HG03139 (cell line): Measurements from ENCODE around the gene TMEM51.

Experiments used
- ATAC-seq: cut with Tn5 transposase; IDR thresholded peaks from one replicate; pipeline ENCODE4 v1.9.1; 2021; ENCODE audit not compliant: unreplicated experiment

The TMEM51 gene

DNA sequence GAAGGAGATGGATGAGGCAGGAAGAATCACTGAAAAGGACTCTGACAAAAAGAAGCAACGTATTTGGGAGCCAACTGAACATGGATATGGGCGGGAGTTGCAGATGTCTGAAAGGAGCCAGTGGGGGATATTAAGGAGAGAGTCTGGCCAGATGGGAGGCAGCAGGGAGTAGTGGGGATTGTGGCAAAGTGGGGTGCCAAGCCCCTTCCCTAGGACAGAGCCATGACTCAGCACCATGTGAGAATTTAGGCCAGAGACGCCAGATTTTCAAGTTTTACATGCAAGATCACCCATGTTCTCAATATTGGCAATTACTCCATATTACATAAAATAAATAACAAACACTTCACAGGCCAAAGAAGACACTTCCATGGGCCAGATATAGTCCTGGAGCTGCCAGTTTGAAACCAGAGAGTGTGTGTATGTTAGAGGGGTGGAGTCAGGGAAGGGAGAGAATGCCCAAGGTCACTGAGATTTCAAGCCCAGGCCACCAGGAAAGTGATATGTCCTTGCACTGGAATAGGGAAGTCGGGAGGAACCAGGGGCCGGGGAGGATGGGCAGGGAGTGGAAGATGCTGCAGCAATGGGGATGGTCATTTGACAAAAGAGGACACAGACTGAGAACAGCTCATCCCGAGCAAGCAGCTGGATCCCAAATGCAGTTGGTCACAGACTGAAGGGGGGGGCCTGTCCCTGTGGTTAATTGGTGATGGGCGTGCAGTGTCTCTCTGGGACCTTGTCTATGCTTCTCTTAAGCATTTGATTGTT lies 23.5 kb downstream of the TMEM51 start:
- ATAC-seq, result no peak

DNA sequence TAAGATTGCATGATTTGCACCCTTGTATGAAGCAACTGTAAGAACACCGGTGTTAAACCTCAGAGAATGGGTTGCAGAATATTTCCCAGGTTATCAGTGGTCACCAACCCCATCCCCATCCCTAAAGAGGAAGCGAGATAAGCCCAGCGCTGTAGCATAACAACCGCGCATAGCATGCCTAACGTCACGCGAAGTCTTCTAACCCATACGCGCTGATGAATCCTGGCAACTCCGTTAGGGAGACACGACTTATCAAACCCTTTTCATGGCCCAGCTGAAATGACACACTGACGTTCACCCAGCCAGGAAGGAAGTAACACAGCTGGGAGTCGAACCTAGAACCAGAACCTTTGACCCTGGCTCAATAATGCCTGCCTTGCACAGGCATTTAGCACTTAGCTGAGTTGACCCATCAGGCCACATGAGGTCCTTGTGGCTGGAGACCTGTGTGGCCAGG lies 24.2 kb downstream of the TMEM51 start:
- no peak for ATAC-seq

DNA sequence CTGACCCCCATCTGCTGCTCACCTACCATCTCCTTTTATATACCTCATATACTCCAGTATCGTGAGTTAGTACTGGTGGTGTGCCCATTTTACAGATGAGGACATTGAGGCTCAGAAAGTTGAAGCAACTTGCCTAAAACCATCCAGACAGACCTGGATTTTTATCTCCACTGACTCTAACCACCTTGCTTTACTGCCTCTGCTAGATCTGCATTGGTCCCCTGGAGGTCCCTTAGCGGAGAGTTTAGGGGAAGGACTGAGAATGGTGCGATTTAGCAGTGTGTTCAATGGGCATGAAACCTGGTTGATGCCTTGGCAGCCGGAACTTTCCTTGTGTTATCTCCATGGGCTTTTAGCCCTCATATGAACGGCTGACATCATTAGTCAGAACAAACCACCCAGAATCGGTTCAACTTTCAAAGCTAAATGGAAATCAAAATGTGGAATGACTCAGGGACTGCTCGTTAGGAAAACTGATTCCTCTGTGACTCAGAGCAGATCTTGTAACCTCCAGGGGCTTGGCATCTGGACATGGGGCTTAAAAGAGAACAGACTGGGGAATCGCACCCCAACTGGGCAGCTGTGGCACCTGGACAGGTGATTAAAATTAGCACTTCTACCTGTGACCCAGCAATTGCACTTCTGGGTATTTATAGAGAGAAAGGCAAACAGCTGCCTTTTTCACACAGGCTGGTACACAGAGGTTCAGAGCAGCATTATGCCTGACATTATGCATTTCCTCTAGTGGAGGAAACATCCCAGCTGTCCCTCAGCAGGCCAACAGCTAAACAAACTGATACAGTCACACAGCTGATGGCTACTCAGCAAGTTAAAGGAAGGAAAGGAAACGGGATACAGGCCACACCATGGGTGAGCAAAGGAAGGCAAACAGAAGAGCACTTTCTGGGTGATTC lies 25.3 kb downstream of the TMEM51 start:
- ATAC-seq, result no peak

DNA sequence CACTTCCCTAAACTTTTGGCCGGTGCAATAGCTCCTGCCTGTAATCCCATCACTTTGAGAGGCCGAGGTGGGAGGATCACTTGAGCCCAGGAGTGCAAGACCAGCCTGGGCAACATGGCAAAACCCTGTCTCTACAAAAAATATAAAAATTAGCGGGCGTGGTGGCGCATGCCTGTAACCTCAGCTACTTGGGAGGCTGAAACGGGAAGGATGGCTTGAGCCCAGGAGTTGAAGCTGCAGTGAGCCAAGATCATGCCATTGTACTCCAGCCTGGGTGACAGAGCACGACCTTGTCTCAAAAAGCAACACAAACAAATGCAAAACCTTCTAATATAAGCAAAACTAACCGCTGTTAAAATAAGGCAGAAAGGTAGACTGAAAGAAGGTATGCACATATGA lies 25.9 kb downstream of the TMEM51 start:
- ATAC-seq, result no peak

DNA sequence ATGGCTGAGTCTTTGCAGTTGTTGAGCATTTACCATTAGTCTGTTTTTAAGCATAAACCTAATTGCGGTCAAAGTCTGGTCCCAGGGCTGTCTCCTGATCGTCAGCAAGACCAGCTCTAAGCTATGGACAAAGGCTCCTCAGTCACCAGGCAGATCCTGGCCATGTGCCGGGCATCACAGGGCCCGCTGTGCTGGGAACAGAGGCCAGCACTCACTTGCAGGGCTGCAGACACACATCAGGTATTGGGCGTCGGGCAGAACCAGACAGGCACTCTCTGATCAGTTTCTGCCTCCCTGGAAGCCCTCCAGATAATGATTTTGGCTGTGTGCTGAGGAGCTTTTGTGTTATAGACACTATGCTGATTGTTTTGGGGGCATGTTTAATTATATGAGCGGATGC lies 26.6 kb downstream of the TMEM51 start:
- ATAC-seq, result no peak

DNA sequence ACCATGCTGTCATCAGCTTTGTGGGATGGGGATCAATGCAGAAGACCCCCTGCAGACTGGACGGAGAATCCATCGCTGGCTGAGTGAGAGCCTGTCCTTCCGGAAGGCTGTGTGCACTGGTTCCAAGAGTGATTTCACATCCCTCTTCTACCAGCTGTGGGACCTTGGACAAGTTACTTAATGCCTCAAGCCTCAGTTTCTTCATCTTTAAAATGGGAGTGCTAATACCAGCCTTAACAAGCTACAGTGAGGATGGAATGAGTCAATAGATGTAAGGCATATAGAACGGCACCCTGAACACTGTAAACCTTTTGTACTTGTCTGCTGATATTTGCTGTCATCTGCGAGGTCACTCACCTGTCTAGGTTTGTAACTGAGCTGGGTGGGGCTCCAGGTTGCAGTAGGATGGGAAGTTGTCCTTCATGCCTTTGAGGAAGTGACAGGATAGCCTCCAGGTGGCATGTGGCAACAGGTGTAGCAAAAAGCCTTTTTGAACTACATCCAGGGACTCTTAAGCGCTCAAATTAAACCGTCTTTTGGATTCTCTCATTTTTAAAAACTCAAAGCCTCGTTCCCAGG lies 27.5 kb downstream of the TMEM51 start:
- no peak for ATAC-seq

DNA sequence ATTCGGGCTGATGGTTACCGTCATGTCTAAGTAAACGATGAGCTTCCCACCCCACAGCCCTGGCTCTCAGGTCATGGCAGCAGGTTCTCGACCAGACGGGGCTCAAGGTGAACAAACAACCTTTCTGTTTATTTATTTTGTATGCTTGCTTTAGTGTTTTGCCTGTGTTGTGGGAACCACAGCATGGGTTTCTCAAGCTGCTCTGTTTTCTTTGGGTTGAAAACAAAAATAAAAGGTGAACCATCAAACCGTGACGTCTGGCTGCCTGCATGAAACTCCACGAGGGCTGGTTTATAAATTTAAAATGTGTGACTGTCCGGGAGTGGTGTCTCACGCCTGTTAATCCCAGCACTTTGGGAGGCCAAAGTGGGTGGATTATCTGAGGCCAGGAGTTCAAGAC lies 28.0 kb downstream of the TMEM51 start:
- ATAC-seq, result no peak

DNA sequence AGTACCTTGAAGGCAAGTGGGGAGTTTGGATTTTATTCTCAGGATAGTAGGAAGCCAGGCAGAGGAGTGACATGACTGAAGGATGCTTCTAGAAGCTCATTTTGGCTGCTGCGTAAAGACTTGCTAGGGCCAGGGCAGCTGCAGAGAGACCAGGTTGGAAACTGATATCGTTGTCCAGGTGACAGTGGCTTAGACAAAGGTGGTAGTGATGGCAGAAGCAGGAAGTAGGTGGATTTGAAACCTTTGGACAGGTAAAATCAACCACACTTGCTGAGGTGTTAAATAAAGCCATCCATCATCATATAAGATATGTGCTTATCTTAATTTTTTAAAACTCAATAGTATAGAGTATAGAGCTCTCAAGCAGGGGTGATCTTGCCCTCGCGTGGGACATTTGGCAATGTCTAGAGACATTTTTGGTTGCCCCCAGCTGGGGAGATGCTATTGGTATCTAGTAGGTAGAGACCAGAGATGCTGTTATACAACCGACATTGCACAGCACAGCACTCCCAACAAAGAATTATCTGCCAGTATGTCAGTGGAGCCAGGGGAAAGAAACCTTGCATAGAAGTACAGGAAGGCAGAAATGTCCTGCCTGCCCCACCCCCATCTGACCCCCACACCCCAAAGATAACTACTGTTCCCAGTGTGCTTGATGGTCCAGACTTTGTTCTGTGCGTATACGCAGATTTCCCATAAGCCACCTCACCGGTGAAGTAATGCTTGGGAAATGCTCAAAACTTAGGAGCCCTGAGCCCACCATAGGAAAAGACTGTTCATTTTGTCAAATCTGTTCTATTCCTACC lies 31.1 kb downstream of the TMEM51 start:
- ATAC-seq, result no peak

DNA sequence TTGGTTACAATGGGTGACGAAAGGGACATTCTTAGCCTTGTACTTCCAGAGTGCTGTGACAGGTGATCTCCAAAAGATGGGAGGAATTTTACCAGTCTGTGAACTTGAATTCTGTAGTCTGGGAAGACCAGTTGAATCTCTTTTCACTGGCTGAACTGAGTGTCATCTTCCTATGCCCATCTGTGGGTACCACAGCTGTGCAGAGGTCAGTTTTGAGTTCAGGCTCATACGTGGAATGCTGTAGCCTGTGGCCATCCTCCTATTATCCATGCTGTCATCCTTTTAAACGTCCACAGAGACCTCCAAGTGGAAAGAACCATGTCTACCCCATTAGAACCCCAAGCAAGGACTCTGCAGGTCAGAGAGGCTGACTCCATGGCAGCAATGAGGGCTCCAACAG lies 32.1 kb downstream of the TMEM51 start:
- no peak for ATAC-seq

DNA sequence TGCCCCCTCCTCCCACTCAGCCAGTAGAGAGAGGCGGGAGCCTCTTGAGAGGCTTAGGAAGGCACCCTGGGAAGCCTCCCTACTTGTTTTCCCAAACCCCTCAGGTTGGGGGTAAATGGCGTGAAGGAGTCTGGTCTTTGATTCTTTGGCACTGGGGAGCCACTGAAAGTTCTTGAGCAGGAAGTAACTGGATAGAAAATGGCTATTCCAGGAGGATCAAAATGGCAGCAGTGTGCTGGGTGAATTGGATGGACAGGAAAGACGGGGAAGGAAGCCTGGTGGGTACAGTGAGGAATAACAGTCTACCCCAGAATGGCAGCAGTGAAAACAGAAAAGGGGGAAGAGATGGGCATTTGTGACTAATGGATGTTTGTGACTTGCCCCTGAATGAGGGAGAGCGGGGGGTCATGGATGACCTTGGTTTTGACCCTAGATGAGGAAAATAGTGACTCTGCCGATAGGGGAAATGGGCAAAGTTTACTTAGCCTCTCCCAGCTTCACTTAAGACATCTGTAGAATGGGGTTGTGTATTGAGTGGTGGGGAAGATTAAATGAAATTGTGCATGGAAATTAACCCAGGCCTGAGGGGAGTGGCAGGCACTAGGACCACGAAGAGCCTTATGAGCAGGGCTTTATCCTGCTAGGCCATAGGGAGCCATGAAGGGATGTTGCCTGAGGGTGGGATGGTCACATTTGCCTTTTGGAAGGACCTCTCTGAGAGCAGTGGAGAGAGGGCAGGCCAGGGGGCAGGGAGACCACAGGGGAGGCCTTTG lies 32.7 kb downstream of the TMEM51 start:
- no peak for ATAC-seq

DNA sequence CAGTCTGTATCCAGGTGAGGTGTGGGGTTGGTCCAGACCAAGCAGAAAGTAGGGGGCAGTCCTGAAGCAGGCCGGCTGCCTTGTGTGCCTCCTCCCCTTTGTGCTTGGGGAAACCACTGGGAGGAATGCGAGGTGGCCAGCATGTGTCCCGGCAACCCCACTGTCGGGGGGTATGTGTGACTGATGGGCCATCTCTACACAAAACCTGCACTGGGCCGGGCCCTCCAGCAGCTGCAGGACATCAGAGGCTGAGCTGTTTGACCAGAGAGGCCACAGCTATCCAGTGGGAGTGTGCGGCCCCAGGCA lies 33.3 kb downstream of the TMEM51 start:
- no peak for ATAC-seq

DNA sequence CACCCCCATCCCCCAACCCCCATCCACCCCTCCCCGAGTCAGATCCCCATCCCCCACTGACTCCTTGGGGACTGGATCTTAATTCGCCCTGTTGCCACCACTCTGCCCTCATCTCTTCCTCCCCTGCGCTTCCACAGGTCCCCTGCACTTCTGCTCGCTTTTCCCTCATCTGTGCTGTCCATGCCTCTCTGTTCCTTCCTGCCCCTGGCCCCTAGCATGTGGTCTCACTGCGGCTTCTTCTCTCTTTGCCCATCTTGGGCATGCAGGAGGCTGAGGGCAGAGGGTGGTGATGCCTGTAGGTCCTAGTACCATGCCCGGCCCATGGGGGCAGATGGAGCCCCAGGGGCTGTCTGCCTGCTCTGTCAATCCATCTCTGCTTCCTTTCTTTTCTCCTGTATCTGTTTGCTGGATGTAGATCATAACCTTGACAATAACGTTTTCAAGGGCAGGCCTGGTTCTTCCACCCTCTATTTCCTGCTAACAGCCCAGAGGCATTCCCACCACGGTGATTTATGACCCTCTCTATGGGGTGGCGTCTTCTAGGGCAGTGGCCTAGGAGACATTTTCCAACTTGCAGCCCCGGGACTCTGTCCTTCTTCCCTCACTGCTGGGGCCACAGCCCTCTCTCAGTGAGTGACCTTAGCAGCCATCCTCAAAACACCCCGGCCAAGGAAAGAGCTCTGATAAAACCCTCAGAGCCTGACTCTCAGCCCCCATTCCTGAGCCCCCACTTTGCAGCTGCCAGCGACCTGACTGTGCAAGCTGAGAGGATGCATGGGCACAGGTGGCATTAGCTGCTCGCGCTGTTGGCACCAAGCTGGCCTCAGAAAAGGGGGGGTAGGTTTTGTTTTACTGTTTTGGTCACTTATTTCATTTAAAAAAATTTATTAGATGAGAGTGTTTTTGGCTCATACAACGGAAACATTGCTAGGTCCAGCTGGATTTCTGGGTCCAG lies 33.9 kb downstream of the TMEM51 start:
- no peak for ATAC-seq

DNA sequence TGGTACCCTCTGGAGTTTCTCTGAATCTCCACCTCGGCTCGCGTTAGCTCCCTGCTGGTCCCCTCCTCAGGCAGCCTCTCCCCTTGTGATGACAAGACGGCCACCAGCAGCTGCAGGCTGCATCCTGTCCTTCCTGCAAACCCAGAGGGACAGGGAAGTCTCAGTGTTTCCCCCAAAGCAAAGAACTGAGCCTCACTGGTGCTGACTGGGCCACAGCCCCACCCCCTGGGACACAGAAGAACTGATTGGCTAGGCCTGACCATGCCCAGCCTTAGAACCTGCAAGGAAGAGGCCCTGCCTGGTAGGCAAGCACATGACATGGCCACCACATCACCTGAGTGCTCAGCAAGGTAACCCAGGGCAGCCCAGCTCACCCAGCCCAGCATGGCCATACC lies 34.6 kb downstream of the TMEM51 start:
- ATAC-seq, result no peak

DNA sequence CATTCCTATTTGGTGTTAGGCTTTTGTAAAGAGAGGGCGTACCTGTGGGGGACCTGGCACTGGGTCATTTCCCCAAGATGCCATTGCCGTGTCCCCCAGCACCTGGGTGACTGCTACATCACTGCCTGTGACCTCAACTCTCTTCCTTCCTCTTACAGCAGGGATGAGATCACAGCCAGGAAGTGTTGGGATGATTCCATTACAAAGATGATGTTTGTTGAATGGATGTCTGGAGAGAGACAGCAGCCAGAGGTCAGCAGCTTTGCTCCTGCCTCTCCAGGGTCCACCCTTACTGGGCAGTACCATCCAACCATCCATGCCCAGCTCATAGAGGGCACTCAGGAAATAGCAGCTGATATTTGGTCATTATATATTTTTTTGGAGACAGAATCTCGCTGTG lies 35.1 kb downstream of the TMEM51 start:
- ATAC-seq, result no peak

DNA sequence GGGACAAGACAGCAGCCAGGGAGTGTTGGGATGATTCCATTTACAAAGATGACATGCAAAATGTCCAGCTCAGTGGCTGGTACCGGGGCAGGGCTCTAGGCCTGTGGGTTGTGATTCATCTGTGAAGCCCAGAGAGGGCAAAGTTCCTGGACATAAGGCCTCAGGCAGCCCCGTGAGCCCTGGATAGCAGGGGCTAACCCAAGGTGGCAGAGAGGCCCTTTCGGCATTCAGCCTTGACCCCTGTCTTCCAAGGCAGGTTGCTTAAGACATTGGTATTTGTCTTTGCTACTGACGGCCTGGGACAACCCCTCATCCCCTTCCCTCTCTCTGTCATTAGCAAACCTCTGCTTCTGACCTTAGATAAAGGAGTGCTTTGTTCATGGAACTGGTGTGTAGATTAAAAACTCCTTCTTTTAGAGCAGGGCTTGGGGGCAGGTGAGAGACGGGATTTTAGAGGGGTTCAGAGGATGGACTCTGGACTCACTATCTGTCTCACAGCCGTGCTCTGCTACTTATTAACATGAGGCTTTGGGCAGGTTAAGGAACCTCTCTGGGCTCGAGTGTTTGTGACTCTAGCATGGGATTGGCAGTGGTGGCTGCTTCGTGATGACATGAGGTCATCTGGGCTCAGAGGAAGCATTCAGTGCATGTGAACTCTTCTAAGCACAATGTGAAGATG lies 36.3 kb downstream of the TMEM51 start:
- no peak for ATAC-seq

DNA sequence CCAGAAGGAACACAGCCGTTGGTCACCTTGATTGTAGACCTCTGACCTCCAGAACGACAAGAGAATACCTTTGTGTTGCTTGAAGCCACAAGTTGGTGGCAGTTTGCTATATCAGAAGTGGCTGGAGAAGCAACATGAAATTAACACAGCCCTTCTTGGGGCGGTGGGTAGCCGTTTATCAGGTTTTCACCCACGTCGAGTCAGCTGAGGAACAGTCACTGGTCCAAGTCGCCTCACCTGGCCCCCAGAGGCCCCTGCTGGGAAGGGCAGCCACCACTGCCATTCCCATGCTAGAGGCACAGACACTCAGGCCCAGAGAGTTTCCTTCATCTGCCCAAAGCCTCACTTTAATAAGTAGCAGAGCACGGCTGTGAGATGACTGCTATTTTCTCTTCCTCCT lies 37.7 kb downstream of the TMEM51 start:
- no peak for ATAC-seq

DNA sequence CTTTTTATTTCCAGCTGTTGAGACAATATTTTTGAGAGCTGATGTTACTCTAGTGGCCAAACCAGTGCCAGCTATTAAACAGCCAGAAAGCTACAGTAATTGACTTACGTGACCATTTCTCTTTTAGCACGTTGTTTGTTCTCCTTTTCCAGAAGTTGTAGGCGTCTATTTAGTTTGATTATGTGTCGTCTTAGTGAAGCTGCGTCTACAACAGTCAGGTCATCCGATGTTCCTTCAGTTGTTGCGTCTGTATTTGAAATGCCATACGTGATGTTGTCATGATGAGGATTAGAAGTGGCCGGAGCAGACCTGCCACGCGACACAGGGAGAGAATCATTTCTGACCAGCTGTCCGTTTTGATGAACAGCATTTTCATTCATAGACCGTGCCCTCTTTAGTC lies 38.2 kb downstream of the TMEM51 start:
- no peak for ATAC-seq

DNA sequence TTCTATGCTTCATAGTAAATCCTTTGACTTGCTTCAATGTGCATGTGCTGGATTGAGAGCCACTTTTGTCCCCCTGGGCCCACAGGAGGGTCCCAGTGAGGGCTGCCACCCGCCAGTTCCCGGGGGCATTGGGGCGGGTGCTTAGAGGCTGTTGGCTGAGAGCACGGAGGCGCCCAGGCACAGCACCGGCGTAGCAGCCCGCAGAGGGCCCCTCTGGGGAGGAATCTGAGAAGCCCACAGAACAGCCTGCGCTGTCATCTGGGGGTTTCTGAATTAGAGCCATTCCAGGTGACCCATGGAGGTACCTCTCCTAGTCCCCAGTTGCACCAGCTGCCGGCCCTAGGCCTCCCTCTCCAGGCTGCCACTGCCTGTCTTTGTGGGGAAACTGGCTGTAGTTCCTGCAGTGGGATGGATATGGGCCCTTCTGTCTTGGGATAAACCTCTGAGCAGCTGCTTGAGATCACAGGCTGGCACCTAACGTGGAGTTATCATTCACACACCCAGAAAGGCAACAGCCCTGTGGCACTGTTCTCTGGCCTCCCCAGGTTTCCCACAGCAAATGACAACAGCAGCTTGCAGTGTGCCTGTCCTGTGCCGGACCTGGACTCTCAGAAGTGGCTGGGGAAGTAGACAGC lies 39.5 kb downstream of the TMEM51 start:
- ATAC-seq, result no peak
